HCT116 (cell line): ENCODE results near the gene GIN1. TPM values are rescaled to one million over a fixed set of nuclear protein-coding genes. Genes with fewer than 3 reads are reported as not detected.

Experiments used
- ATAC-seq: fragments of 200-7000 bp; cut with Tn5 transposase; 2 replicates; pipeline ENCODE4 v1.9.1; 2020; ENCODE audit warnings: mild to moderate bottlenecking, moderate library complexity
- BruUV-seq: library from RNA; stranded (reverse); fragments of 400-500 nt; replicated peaks from 2 replicates; lab custom pipeline; 2021; lab: Mats Ljungman, UMichigan
- CTCF ChIA-PET: fragments of 300-600 bp; sonication (Branson Sonifier 250); formaldehyde crosslinking; loops from one replicate; lab custom pipeline; 2021; ENCODE audit warnings: antibody characterized with exemption; lab: Charles Lee
- POLR2A ChIA-PET: fragments of 300-600, 350-600 bp; sonication (Branson Sonifier 250); formaldehyde crosslinking; loops from one replicate; lab custom pipeline; 2021; ENCODE audit warnings: antibody characterized with exemption; lab: Charles Lee
- RAD21 ChIA-PET, 2 experiments: fragments of 300-600 bp; sonication (Branson Sonifier 250); formaldehyde crosslinking; loops; one replicate each; lab custom pipeline; 2023; ENCODE audit warnings: low total read pairs in 2 of 2; ENCODE audit not compliant: uncharacterized antibody in 2 of 2, unreplicated experiment in 2 of 2, low non-redundant PET in 1 of 2; lab: Charles Lee
- DNase-seq: peaks from one replicate; pipeline ENCODE4 v3.0.0-alpha.2; 2010; ENCODE audit warnings: low read depth, low spot score
- H2AFZ ChIP-seq: fragments of 200-600 bp; shearing (Covaris generic), sonication (generic); 2 replicates; pipeline ENCODE4 v1.6.1; 2017; ENCODE audit warnings: low read depth, mixed run types, mixed read lengths, antibody characterized with exemption, low read length; ENCODE audit not compliant: poor library complexity, severe bottlenecking
- H3K27ac ChIP-seq: 2 replicates; pipeline ENCODE4 v1.5.1; 2012; ENCODE audit warnings: low read depth, low read length
- H3K27me3 ChIP-seq: fragments of 200-600 bp; sonication (generic); 2 replicates; pipeline ENCODE4 v1.6.1; 2016; ENCODE audit warnings: mixed run types, low read length, mixed read lengths; ENCODE audit not compliant: insufficient read depth
- H3K36me3 ChIP-seq, 2 experiments: fragments of 200-500 bp in 1 of 2; fragments of 200-600 bp in 1 of 2; sonication (Bioruptor generic) in 1 of 2; sonication (generic) in 1 of 2; 2 replicates each; pipeline versions ENCODE4 v1.5.1 to v1.6.1; 2014 to 2016; ENCODE audit warnings: low read length in 2 of 2, inconsistent platforms in 1 of 2, mixed read lengths in 1 of 2, mixed run types in 1 of 2; ENCODE audit not compliant: insufficient read depth in 2 of 2, control insufficient read depth in 1 of 2
- H3K4me1 ChIP-seq, 2 experiments: fragments of 200-600 bp in 1 of 2; sonication (generic) in 1 of 2; 2 replicates each; pipeline versions ENCODE4 v1.5.1 to v1.6.1; 2012 to 2017; ENCODE audit warnings: low read length in 2 of 2, inconsistent platforms in 1 of 2, mild to moderate bottlenecking in 1 of 2, mixed read lengths in 1 of 2, mixed run types in 1 of 2, moderate library complexity in 1 of 2; ENCODE audit not compliant: insufficient read depth in 2 of 2, control insufficient read depth in 1 of 2
- H3K4me2 ChIP-seq: fragments of 200-600 bp; sonication (generic); 2 replicates; pipeline ENCODE4 v1.6.1; 2017; ENCODE audit warnings: mixed run types, low read length, mixed read lengths
- H3K4me3 ChIP-seq, 2 experiments: fragments of 200-600 bp in 1 of 2; sonication (generic) in 1 of 2; replicated peaks in 1 of 2; 2 replicates each; pipeline ENCODE4 v1.5.1; 2011 to 2016; ENCODE audit warnings: low read length in 2 of 2, control low read depth in 1 of 2, low read depth in 1 of 2, mild to moderate bottlenecking in 1 of 2, mixed read lengths in 1 of 2, mixed run types in 1 of 2
- H3K79me2 ChIP-seq: fragments of 200-600 bp; sonication (generic); 2 replicates; pipeline ENCODE4 v1.6.1; 2017; ENCODE audit warnings: mild to moderate bottlenecking, mixed run types, low read length, moderate library complexity, mixed read lengths; ENCODE audit not compliant: insufficient read depth
- H3K9ac ChIP-seq: fragments of 200-600 bp; sonication (generic); 2 replicates; pipeline ENCODE4 v1.6.1; 2016; ENCODE audit warnings: low read length, mixed read lengths
- H3K9me2 ChIP-seq: fragments of 200-600 bp; sonication (generic), shearing (Covaris generic); 2 replicates; pipeline ENCODE4 v1.6.1; 2017; ENCODE audit warnings: mixed run types, mild to moderate bottlenecking, moderate library complexity; ENCODE audit not compliant: insufficient read depth
- H3K9me3 ChIP-seq, 2 experiments: fragments of 200-500 bp in 1 of 2; fragments of 200-600 bp in 1 of 2; sonication (Bioruptor generic) in 1 of 2; sonication (generic) in 1 of 2; 2 replicates each; pipeline ENCODE4 v1.6.1; 2014 to 2017; ENCODE audit warnings: low read length in 2 of 2, mixed read lengths in 2 of 2, inconsistent platforms in 1 of 2, low read depth in 1 of 2, mild to moderate bottlenecking in 1 of 2, mixed run types in 1 of 2, moderate library complexity in 1 of 2; ENCODE audit not compliant: control insufficient read depth in 1 of 2, insufficient read depth in 1 of 2
- H4K20me1 ChIP-seq: fragments of 200-600 bp; sonication (generic), shearing (Covaris generic); 2 replicates; pipeline ENCODE4 v1.6.1; 2017; ENCODE audit warnings: mixed run types, mild to moderate bottlenecking, moderate library complexity; ENCODE audit not compliant: insufficient read depth
- ATF3 ChIP-seq: IDR thresholded peaks from 2 replicates; pipeline ENCODE4 v1.6.1; 2012
- CEBPB ChIP-seq: IDR thresholded peaks from 2 replicates; pipeline ENCODE4 v1.6.1; 2012; ENCODE audit warnings: low read depth
- CTCF ChIP-seq, 3 experiments: fragments of 200-600 bp in 1 of 3; sonication (generic) in 1 of 3; IDR thresholded peaks in 2 of 3; conservative IDR thresholded peaks in 1 of 3; 2 replicates each; pipeline ENCODE4 v1.5.1; 2012 to 2017; ENCODE audit warnings: low read depth in 2 of 3, low read length in 2 of 3, antibody characterized with exemption in 1 of 3, borderline replicate concordance in 1 of 3, control low read depth in 1 of 3, mild to moderate bottlenecking in 1 of 3, mixed read lengths in 1 of 3, mixed run types in 1 of 3, moderate library complexity in 1 of 3; ENCODE audit not compliant: insufficient read depth in 1 of 3
- EGR1 ChIP-seq: IDR thresholded peaks from 2 replicates; pipeline ENCODE4 v1.6.1; 2012; ENCODE audit warnings: low read depth
- EZH2 ChIP-seq: fragments of 200-600 bp; sonication (generic); IDR thresholded peaks from 2 replicates; pipeline ENCODE4 v1.6.1; 2017; ENCODE audit warnings: antibody characterized with exemption, mixed run types
- EZH2phosphoT487 ChIP-seq: fragments of 200-600 bp; IDR thresholded peaks from 2 replicates; pipeline ENCODE4 v1.6.1; 2018; ENCODE audit warnings: antibody characterized with exemption, borderline replicate concordance
- FOSL1 ChIP-seq: IDR thresholded peaks from 2 replicates; pipeline ENCODE4 v1.6.1; 2012; ENCODE audit warnings: low read depth
- JUND ChIP-seq: IDR thresholded peaks from 2 replicates; pipeline ENCODE4 v1.6.1; 2012
- POLR2A ChIP-seq: IDR thresholded peaks from 2 replicates; pipeline ENCODE4 v1.7.0; 2011; ENCODE audit warnings: borderline replicate concordance; ENCODE audit not compliant: insufficient read depth, insufficient read length; ENCODE audit errors: extremely low read depth
- POLR2AphosphoS5 ChIP-seq: IDR thresholded peaks from 2 replicates; pipeline ENCODE4 v1.6.1; 2011; ENCODE audit warnings: mild to moderate bottlenecking, low read depth, low read length, moderate library complexity
- RAD21 ChIP-seq: IDR thresholded peaks from 2 replicates; pipeline ENCODE4 v1.6.1; 2012; ENCODE audit warnings: low read depth, mild to moderate bottlenecking
- SIN3A ChIP-seq: IDR thresholded peaks from 2 replicates; pipeline ENCODE4 v1.6.1; 2012; ENCODE audit warnings: low read depth
- TCF7L2 ChIP-seq: IDR thresholded peaks from 2 replicates; pipeline ENCODE4 v1.7.0; 2011; ENCODE audit warnings: borderline replicate concordance, inconsistent platforms; ENCODE audit not compliant: insufficient read depth, insufficient read length; ENCODE audit errors: extremely low read depth
- YY1 ChIP-seq: IDR thresholded peaks from 2 replicates; pipeline ENCODE4 v1.6.1; 2011; ENCODE audit warnings: low read length, low read depth, moderate library complexity, mild to moderate bottlenecking; ENCODE audit not compliant: insufficient replicate concordance; ENCODE audit errors: extremely low read depth
- ZFX ChIP-seq: fragments of 450-650 bp; IDR thresholded peaks from 2 replicates; pipeline ENCODE4 v1.6.1; 2017
- intact Hi-C: fragments of 100-400 bp; cut with micrococcal nuclease; formaldehyde crosslinking; loops from 2 replicates; pipeline ENCODE4 v1.10.0; 2022
- total RNA-seq: library from RNA; stranded (reverse); gene quantifications from one replicate; pipeline ENCODE4 v1.2.1, GENCODE V29; 2021; ENCODE audit not compliant: unreplicated experiment
- TF ChIP-seq, protein P1 (sequence below): IDR thresholded peaks from 2 replicates; pipeline ENCODE4 v1.6.1; 2012; ENCODE audit warnings: low read depth

GIN1 gene
- total RNA-seq, 1 experiment from 2014 or later = 11.0 TPM

DNA sequence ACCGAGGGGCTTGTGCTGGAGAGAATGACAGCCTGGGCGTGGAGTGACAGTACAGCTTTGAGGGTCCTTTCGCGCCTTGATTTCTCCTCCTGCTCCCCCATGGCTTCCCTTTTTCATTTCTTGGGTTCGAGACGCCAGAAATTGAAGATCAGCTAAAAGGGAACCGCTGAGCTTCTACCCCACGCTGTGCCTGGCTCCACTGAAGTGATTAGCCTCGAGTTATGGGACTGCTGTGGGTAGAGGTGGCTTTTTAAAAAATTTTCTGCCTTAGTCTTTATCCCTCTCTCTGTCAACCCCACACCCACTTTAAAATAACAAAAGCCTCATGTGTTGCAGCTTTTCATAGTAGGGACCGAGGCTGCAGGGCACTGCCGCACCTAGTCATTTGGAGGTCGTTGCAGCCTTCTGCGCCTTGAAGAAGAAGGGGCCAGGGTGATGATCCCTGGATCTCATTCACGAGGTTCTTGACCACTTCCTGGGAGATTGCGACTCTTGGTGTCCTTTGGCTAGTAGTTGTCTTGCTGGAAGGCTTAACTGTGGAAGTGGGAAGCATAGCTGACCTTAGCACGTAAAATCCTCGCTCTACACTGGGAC is 766 bp upstream of the GIN1 start:
- POLR2A ChIA-PET = interaction anchor here (1.2 to 1.4 kb wide), 3 partner anchors 14 to 138 kb away, joined by 3 to 4 read pairs (median 4); partner anchors contain the start of gene MACIR
- intact Hi-C loops = loop anchor here (10.0 kb wide), 1 partner anchor 346 kb away; no protein-coding TSS in a partner anchor
- RAD21 ChIA-PET = no interaction called here
- Histone ChIP-seq H3K9me2 (no peaks in the 10 kb centered on the region), H3K4me3 (peak overlapping the region; percentile 83 to 88), H3K27me3 (no peaks in the 10 kb centered on the region), H2AFZ (no peak overlapping the region), H3K9ac (peak overlapping the region; percentile 91), H3K9me3 (no peaks in the 10 kb centered on the region), H4K20me1 (no peaks in the 10 kb centered on the region), H3K79me2 (peaks cover 74% of the 10 kb centered on the region), H3K4me1 (peaks cover 5 to 13% of the 10 kb centered on the region in 2 experiments; a peak in 3 of 4 replicates), H3K36me3 (no peaks in the 10 kb centered on the region), H3K4me2 (peak overlapping the region; percentile 85), H3K27ac (peak overlapping the region; percentile 93)
- no peak for DNase-seq
- TSS peak; percentile 62 for BruUV-seq
- CTCF ChIA-PET = interaction anchor here (1.2 kb wide), 1 partner anchor 439 kb away, joined by 4 read pairs; no protein-coding TSS in a partner anchor
- peak; percentile 1; the same call in 1 of the 2 replicates for ATAC-seq
- TF ChIP-seq ZFX (no peak), SIN3A (no peak; the same call in 1 of the 2 replicates), CEBPB (no peak), EGR1 (no peak), POLR2AphosphoS5 (no peak), RAD21 (no peak), EZH2 (no peak), YY1 (no peak), FOSL1 (no peak), TCF7L2 (no peak), CTCF (IDR thresholded peaks at IDR 0.05 in 2 of 3, conservative IDR thresholded peaks at IDR 0.05 in 1 of 3; ENCODE audit: borderline replicate concordance in 1 of 3, insufficient read depth in 1 of 3, low read depth in 2 of 3, low read length in 2 of 3) (no peak), POLR2A (no peak), EZH2phosphoT487 (no peak), JUND (no peak), ATF3 (no peak)
- TF ChIP-seq, protein P1, sequence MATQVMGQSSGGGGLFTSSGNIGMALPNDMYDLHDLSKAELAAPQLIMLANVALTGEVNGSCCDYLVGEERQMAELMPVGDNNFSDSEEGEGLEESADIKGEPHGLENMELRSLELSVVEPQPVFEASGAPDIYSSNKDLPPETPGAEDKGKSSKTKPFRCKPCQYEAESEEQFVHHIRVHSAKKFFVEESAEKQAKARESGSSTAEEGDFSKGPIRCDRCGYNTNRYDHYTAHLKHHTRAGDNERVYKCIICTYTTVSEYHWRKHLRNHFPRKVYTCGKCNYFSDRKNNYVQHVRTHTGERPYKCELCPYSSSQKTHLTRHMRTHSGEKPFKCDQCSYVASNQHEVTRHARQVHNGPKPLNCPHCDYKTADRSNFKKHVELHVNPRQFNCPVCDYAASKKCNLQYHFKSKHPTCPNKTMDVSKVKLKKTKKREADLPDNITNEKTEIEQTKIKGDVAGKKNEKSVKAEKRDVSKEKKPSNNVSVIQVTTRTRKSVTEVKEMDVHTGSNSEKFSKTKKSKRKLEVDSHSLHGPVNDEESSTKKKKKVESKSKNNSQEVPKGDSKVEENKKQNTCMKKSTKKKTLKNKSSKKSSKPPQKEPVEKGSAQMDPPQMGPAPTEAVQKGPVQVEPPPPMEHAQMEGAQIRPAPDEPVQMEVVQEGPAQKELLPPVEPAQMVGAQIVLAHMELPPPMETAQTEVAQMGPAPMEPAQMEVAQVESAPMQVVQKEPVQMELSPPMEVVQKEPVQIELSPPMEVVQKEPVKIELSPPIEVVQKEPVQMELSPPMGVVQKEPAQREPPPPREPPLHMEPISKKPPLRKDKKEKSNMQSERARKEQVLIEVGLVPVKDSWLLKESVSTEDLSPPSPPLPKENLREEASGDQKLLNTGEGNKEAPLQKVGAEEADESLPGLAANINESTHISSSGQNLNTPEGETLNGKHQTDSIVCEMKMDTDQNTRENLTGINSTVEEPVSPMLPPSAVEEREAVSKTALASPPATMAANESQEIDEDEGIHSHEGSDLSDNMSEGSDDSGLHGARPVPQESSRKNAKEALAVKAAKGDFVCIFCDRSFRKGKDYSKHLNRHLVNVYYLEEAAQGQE = no peak
